ENCODE data around the gene GAB2. TPM values are rescaled to one million over a fixed set of nuclear protein-coding genes. Genes with fewer than 3 reads are reported as not detected.
A peak's percentile ranks its signal among the peaks of the same experiment; 100 is the strongest.

Gene GAB2
- total RNA-seq, 4 donors from 2014 or later: 22.5 to 32.8 (median 30.1) TPM

DNA sequence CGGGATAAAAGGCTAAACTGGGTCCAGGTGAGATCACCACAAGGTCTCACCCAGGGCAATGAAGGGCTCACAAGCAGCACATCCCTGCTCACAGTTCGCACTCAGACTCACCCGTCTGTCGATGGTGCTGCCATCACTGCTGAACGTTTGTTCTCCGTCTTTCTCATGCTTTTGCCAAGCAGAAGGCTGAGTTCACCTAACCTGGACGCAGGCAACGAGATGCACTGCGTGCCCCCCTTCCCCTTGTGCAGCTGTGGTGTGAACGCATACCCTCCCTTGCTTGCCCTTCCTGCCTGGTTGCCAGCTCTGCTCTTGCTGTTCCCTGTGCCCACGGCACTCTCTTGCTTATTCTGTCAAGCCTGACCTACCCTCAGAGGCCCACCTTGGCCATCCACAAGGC lies 247.2 kb downstream of the GAB2 start:
- H3K4me3 ChIP-seq (ENCODE audit: low read depth, poor library complexity, severe bottlenecking): no peak overlapping the region
- TF ChIP-seq POLR2A (IDR thresholded peaks at IDR 0.05): no peak
- TF ChIP-seq, protein P1, sequence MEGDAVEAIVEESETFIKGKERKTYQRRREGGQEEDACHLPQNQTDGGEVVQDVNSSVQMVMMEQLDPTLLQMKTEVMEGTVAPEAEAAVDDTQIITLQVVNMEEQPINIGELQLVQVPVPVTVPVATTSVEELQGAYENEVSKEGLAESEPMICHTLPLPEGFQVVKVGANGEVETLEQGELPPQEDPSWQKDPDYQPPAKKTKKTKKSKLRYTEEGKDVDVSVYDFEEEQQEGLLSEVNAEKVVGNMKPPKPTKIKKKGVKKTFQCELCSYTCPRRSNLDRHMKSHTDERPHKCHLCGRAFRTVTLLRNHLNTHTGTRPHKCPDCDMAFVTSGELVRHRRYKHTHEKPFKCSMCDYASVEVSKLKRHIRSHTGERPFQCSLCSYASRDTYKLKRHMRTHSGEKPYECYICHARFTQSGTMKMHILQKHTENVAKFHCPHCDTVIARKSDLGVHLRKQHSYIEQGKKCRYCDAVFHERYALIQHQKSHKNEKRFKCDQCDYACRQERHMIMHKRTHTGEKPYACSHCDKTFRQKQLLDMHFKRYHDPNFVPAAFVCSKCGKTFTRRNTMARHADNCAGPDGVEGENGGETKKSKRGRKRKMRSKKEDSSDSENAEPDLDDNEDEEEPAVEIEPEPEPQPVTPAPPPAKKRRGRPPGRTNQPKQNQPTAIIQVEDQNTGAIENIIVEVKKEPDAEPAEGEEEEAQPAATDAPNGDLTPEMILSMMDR (IDR thresholded peaks at IDR 0.05): no peak
- 92 to 97% methylated on average over 11 of the region's 11 CpGs for WGBS, 2 donors
- no peak for DNase-seq (ENCODE audit: low spot score in 2 of 2)
- intact Hi-C loops (cut with DNase I; ENCODE audit: low total_unique reads): no loop called here

DNA sequence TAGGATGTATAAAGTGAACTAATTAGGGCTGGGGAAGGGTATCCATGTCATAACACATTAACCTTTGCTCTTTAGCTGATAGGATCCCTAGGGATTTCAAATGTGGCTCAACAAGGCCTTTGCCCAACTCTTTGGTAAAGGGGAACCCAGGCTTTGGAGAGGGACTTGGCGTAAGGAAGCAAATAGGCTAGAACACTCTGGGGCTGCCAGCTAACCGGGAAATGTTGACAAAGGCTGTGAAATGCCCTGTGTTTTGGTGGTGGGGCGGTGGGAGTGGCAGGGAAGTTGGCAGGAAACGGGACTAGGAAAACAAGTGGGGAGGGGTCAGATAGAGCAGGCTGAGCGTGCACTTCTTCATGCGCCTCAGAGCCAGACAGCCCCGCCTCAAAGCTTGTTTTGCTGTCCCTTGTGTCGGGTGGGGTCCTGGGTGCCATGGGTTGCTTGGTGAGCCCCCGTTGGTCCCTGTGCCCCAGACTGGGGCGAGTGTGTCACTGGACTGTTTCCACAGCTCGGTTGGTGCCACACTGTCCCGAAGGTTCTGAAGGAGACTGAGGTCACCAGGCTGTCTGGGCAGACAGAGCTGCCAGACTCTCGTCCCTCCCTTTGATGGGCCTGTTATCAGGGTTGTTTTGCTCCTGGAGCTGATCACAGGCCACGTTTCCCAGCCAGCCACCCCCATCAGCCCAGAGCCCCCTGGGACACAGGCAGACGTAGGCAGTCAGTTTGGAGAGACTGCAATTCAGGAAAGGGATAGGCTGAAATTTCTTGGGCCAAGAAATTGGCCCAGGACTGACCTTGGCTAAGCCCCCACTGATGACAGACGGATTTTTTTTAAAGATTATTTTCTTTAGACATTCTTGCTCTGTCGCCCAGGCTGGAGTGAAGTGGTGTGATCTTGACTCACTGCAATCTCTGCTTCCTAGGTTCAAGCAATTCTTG lies 248.8 kb downstream of the GAB2 start:
- intact Hi-C loops (cut with DNase I; ENCODE audit: low total_unique reads): no loop called here
- WGBS, 2 donors: 45 to 61% methylated on average over 15 to 16 of the region's 17 CpGs
- H3K4me3 ChIP-seq (ENCODE audit: low read depth, poor library complexity, severe bottlenecking): no peak overlapping the region
- peak; percentile 75 to 94 for DNase-seq (ENCODE audit: low spot score in 2 of 2)
- TF ChIP-seq, protein P1 (IDR thresholded peaks at IDR 0.05): no peak
- TF ChIP-seq POLR2A (IDR thresholded peaks at IDR 0.05): no peak

DNA sequence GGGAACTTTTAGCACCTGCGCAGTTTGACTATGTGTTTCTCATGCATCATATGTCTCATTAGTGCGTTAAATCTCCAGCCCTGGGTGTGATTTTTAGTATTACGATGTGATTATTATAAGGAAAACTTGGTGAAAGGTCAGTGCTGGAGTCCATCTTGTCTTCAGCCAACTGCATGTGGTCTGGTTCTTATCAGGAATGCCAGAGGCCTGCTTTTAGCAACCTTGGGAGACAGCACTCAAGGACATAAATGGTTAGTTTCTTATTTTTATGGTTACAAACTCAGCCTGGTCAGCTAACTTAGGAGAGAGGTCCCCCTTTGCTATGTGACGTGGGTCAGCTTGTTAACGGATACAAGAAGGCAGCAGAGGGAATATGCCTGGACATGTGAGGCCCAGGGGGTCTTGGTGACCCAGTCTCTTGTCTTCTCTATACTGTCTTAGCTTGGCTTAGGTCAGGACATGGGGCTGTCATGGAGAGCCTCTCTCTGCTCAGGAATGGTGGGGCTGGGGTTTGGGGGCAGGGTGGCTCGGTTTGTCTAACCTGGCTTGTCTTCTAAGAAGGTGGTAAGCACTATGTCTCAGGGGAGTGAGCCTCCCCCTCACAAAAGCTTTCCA lies 250.7 kb downstream of the GAB2 start:
- intact Hi-C loops (cut with DNase I; ENCODE audit: low total_unique reads): no loop called here
- DNase-seq (ENCODE audit: low spot score in 2 of 2): no peak
- 87 to 95% methylated on average over 6 of the region's 6 CpGs for WGBS, 2 donors

More for the DNA sequence above, 250.7 kb downstream of the GAB2 start:
- no peak overlapping the region for H3K4me3 ChIP-seq (ENCODE audit: low read depth, poor library complexity, severe bottlenecking)
- TF ChIP-seq, protein P1 (IDR thresholded peaks at IDR 0.05): no peak
- no peak for TF ChIP-seq POLR2A (IDR thresholded peaks at IDR 0.05)

Other genes with a start within 250 kb of the GAB2 start
- gene KCTD21, start 229.2 kb downstream of the GAB2 start, total RNA-seq: 10 to 100 TPM in 1 of 4 donors, 1 to 10 TPM in 3; 3.8 to 17.0 (median 7.1) TPM
- 1 to 10 TPM; 3.0 to 4.0 (median 3.5) TPM for gene USP35, start 228.9 kb downstream of the GAB2 start, total RNA-seq
- 10 to 100 TPM; 11.2 to 15.7 (median 14.0) TPM for gene NARS2, start 157.0 kb upstream of the GAB2 start, total RNA-seq

All from lower leg skin (tissue), 4 donors.